MCF 10A (cell line): ENCODE data around the gene AGO1. TPM values are rescaled to one million over a fixed set of nuclear protein-coding genes. Genes with fewer than 3 reads are reported as not detected.
A peak's percentile ranks its signal among the peaks of the same experiment; 100 is the strongest.

Experiments
- BruUV-seq: library from RNA; stranded (reverse); fragments of 400-500 nt; replicated peaks from 2 replicates; lab custom pipeline; 2021; lab: Mats Ljungman, UMichigan
- CTCF ChIA-PET: fragments of 300-600 bp; sonication (Branson Sonifier 250); formaldehyde crosslinking; extraction: SDS; loops from one replicate; lab custom pipeline; 2021; ENCODE audit warnings: antibody characterized with exemption, inconsistent platforms; lab: Yijun Ruan, JAX
- POLR2A ChIA-PET: fragments of 300-600, 350-650 bp; sonication (Branson Sonifier 250); formaldehyde crosslinking; extraction: SDS; loops from one replicate; lab custom pipeline; 2020; ENCODE audit warnings: antibody characterized with exemption, inconsistent platforms; lab: Yijun Ruan, JAX
- DNase-seq: peaks from one replicate; pipeline ENCODE4 v3.0.0-alpha.2; 2018; ENCODE audit not compliant: unreplicated experiment
- H3K27ac Mint-ChIP-seq: one replicate; pipeline ENCODE4 v1.8.0; 2022; ENCODE audit warnings: mild to moderate bottlenecking, low read depth, mixed read lengths; ENCODE audit not compliant: unreplicated experiment
- H3K27me3 Mint-ChIP-seq: one replicate; pipeline ENCODE4 v1.8.0; 2022; ENCODE audit warnings: mixed read lengths; ENCODE audit not compliant: insufficient read depth, unreplicated experiment
- H3K36me3 Mint-ChIP-seq: one replicate; pipeline ENCODE4 v1.8.0; 2022; ENCODE audit warnings: mild to moderate bottlenecking, moderate library complexity, mixed read lengths; ENCODE audit not compliant: insufficient read depth, unreplicated experiment
- H3K4me1 Mint-ChIP-seq: one replicate; pipeline ENCODE4 v1.8.0; 2022; ENCODE audit warnings: mixed read lengths; ENCODE audit not compliant: insufficient read depth, unreplicated experiment
- H3K4me3 Mint-ChIP-seq: one replicate; pipeline ENCODE4 v1.8.0; 2022; ENCODE audit warnings: mild to moderate bottlenecking, moderate library complexity, mixed read lengths; ENCODE audit not compliant: unreplicated experiment
- H3K9me3 Mint-ChIP-seq: one replicate; pipeline ENCODE4 v1.8.0; 2022; ENCODE audit warnings: mixed read lengths; ENCODE audit not compliant: unreplicated experiment
- intact Hi-C: fragments of 100-400 bp; cut with micrococcal nuclease; formaldehyde crosslinking; loops from 2 replicates; pipeline ENCODE4 v1.14.1; 2022
- total RNA-seq: library from RNA; stranded (reverse); gene quantifications from 2 replicates; pipeline ENCODE4 v1.2.3, GENCODE V29; 2022
- TF ChIP-seq, protein P1 (sequence below): fragments of 200-600 bp; IDR thresholded peaks from one replicate; pipeline ENCODE4 v1.8.0; 2022; ENCODE audit warnings: antibody characterized with exemption, mild to moderate bottlenecking; ENCODE audit not compliant: unreplicated experiment

Gene AGO1
- total RNA-seq, 1 experiment from 2014 or later = 13.5 TPM

GRCh38 chr1:35876988-35877387 is 6.0 kb upstream of the AGO1 start:
- DNase-seq = peak; percentile 39
- Mint-ChIP-seq H3K9me3 (no peaks in the 10 kb centered on the region), H3K4me1 (peaks cover 2% of the 10 kb centered on the region), H3K27ac (no peak overlapping the region), H3K36me3 (no peaks in the 10 kb centered on the region), H3K4me3 (no peak overlapping the region), H3K27me3 (no peaks in the 10 kb centered on the region)
- intact Hi-C loops = no loop called here
- TF ChIP-seq, protein P1, sequence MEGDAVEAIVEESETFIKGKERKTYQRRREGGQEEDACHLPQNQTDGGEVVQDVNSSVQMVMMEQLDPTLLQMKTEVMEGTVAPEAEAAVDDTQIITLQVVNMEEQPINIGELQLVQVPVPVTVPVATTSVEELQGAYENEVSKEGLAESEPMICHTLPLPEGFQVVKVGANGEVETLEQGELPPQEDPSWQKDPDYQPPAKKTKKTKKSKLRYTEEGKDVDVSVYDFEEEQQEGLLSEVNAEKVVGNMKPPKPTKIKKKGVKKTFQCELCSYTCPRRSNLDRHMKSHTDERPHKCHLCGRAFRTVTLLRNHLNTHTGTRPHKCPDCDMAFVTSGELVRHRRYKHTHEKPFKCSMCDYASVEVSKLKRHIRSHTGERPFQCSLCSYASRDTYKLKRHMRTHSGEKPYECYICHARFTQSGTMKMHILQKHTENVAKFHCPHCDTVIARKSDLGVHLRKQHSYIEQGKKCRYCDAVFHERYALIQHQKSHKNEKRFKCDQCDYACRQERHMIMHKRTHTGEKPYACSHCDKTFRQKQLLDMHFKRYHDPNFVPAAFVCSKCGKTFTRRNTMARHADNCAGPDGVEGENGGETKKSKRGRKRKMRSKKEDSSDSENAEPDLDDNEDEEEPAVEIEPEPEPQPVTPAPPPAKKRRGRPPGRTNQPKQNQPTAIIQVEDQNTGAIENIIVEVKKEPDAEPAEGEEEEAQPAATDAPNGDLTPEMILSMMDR = no peak
- no TSS peak for BruUV-seq
- CTCF ChIA-PET = interaction anchor here (0.7 kb wide), 1 partner anchor 43 kb away, joined by 3 read pairs; no protein-coding TSS in a partner anchor
- POLR2A ChIA-PET = no interaction called here

DNA sequence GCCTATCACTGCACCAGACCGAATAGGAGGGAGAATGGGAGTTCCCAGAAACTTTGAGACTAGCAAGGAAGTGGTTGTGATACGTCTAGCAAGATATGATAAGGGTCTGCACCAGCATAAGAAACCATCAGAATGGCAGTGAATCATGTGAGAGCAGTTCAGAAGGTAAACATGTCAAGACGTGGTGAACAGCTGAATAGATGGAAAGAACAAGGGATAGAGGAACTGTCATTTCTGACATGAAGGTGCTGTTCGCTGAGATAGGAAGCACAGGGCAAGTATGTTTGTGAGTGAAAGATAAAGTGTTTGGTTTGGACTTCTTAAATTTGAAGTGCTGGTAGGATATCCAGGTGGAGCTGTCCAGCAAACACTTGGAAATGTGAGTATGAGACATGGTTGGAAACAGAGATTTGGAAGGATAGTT is 1.1 kb upstream of the AGO1 start:
- TF ChIP-seq, protein P1 = no peak
- H3K27ac Mint-ChIP-seq = no peak overlapping the region
- H3K4me1 Mint-ChIP-seq = peaks cover 17% of the 10 kb centered on the region
- BruUV-seq = no TSS peak
- H3K4me3 Mint-ChIP-seq = peak overlapping the region; percentile 94
- no peaks in the 10 kb centered on the region for H3K27me3 Mint-ChIP-seq
- H3K36me3 Mint-ChIP-seq = no peaks in the 10 kb centered on the region
- intact Hi-C loops = loop anchor here (2.0 kb wide), 1 partner anchor 49 kb away; the partner anchor contains the start of gene AGO3
- ChIA-PET CTCF (interaction anchor here (0.6 to 2.8 kb wide), 13 partner anchors 9 to 308 kb away, joined by 3 to 22 read pairs (median 5); no protein-coding TSS in a partner anchor), POLR2A (interaction anchor here (2.8 to 5.1 kb wide), 2 partner anchors 8 to 49 kb away, joined by 23 to 25 read pairs; partner anchors contain the start of gene AGO3)
- no peaks in the 10 kb centered on the region for H3K9me3 Mint-ChIP-seq
- no peak for DNase-seq

DNA sequence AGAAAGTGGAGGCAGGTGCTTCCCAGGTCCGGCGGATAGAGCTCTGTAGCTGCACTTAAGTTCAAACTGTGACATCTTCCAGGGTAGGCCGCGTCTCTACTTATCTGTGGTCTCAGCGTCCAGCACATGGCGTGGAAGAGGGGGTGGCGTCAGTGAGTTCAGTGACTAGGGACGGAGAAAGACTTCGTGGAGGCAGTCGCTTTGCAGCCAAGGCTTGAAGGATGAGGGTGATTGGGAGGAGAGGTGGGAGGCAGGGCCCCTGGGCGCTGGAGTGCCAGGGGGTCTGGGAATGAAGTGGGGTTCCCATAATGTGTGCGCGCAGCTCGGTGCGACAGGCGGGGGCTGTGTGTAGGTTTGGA is 444 bp upstream of the AGO1 start:
- Mint-ChIP-seq H3K27ac (no peak overlapping the region), H3K27me3 (no peaks in the 10 kb centered on the region), H3K4me3 (peak overlapping the region; percentile 94), H3K9me3 (no peaks in the 10 kb centered on the region), H3K4me1 (peaks cover 18% of the 10 kb centered on the region), H3K36me3 (no peaks in the 10 kb centered on the region)
- ChIA-PET CTCF (interaction anchor here (0.6 to 2.8 kb wide), 19 partner anchors 9 to 1096 kb away, joined by 3 to 22 read pairs (median 5); partner anchors contain the start of gene AGO3), POLR2A (interaction anchor here (0.8 to 5.1 kb wide), 6 partner anchors 9 to 278 kb away, joined by 3 to 25 read pairs (median 3); partner anchors contain the start of genes AGO3 and TRAPPC3)
- no TSS peak for BruUV-seq
- intact Hi-C loops = loop anchor here (2.0 kb wide), 1 partner anchor 48 kb away; the partner anchor contains the start of gene AGO3
- no peak for DNase-seq
- TF ChIP-seq, protein P1 = no peak

DNA sequence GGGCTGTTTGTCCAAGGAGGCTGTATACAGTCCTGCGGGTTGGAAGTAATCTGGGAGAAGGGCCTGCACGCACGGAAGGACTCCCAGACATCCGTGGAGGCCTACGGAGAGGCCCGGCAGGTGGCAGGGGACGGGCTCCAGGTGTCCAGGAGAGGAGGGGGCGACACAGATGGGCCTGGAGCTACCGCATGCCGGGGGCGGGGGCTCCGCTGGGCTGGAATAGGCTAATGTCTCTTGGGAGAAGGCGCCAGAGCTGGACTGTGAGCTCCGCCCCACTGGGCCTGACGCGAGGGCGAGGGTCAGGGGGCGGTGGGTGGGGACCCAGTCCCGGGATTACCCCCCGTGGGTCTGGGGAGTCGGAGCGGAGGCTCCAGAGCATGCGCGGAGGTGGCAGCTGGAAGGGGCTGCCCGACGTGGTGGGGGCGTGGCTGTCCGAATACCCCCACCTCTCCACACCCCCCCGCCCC is 659 bp downstream of the AGO1 start:
- H3K36me3 Mint-ChIP-seq = peaks cover 5% of the 10 kb centered on the region
- CTCF ChIA-PET = interaction anchor here (0.5 to 2.8 kb wide), 15 partner anchors 7 to 312 kb away, joined by 3 to 22 read pairs (median 3); partner anchors contain the start of gene AGO3
- POLR2A ChIA-PET = interaction anchor here (0.8 to 5.1 kb wide), 6 partner anchors 10 to 277 kb away, joined by 3 to 25 read pairs (median 3); partner anchors contain the start of genes AGO3 and TRAPPC3
- TF ChIP-seq, protein P1 = no peak
- intact Hi-C loops = loop anchor here (2.0 kb wide), 1 partner anchor 47 kb away; the partner anchor contains the start of gene AGO3
- H3K9me3 Mint-ChIP-seq = no peaks in the 10 kb centered on the region
- peak overlapping the region; percentile 94 for H3K4me3 Mint-ChIP-seq
- DNase-seq = no peak
- BruUV-seq = no TSS peak
- peaks cover 18% of the 10 kb centered on the region for H3K4me1 Mint-ChIP-seq
- H3K27me3 Mint-ChIP-seq = no peaks in the 10 kb centered on the region
- peak overlapping the region; percentile 90 for H3K27ac Mint-ChIP-seq
